Activated CD8-positive, alpha-beta memory T cell treated with anti-CD3 and anti-CD28 coated beads for 36 hours (primary cell): ENCODE results near the gene RPP30. TPM values are rescaled to one million over a fixed set of nuclear protein-coding genes. Genes with fewer than 3 reads are reported as not detected.

Experiments used
- CTCF ChIA-PET: fragments of 350-600 bp; sonication (Branson Sonifier 250); formaldehyde crosslinking; loops from one replicate; lab custom pipeline; 2021; ENCODE audit warnings: antibody characterized with exemption; lab: Charles Lee
- POLR2A ChIA-PET: fragments of 350-600 bp; sonication (Branson Sonifier 250); formaldehyde crosslinking; loops from one replicate; lab custom pipeline; 2021; ENCODE audit warnings: antibody characterized with exemption; lab: Charles Lee
- total RNA-seq, 2 experiments: library from RNA; stranded (reverse); gene quantifications; one replicate each; pipeline ENCODE4 v1.2.3, GENCODE V29; 2021

The RPP30 gene
- total RNA-seq = 100 to 1,000 TPM; 107 to 112 TPM

DNA sequence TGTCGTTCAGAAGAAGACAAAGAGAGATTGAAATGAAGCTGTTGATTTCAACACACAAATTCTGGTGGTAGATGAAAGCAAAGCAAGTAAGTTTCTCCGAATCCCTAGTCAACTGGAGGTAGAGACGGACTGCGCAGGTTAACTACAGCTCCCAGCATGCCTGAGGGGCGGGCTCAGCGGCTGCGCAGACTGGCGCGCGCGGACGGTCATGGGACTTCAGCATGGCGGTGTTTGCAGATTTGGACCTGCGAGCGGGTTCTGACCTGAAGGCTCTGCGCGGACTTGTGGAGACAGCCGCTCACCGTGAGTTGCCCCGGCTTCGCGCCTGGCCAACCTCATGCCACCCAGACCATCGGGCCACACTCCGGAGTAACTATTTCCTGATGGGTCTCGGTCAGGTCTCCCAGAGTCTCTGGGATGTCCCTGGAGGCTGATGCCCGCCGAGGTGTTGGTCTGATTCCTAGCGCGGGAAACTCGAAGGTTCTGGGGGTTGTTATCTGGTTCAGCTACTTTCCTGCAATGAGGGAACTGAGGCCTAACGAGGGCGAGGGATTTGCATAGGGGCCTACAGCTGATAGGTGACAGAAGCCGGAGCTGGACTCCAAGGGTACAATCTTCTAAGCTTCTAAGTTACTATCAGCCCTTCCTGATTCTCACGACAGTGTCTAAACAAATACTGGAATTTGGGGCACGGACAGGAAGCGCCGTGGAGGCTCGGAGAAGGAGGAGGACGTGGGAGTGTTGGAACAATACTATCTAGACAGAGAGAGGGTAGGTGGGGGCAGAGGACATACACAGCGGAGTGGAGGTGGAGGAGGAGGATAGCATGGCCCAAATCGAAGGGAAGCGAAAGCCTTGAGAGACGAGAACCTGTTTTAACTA lies at the start of gene RPP30:
Gene RPP30, plus strand, starts transcription at position 209 of the 882 bp plus-strand sequence. Its CDS starts 13 bp downstream, at position 222.
- ChIA-PET POLR2A (interaction anchor here (0.6 to 2.0 kb wide), 5 partner anchors 15 to 543 kb away, joined by 3 to 8 read pairs (median 3); partner anchors contain the start of gene HTR7), CTCF (interaction anchor here (0.9 to 2.3 kb wide), 5 partner anchors 10 to 379 kb away, joined by 3 to 7 read pairs (median 4); no protein-coding TSS in a partner anchor)

DNA sequence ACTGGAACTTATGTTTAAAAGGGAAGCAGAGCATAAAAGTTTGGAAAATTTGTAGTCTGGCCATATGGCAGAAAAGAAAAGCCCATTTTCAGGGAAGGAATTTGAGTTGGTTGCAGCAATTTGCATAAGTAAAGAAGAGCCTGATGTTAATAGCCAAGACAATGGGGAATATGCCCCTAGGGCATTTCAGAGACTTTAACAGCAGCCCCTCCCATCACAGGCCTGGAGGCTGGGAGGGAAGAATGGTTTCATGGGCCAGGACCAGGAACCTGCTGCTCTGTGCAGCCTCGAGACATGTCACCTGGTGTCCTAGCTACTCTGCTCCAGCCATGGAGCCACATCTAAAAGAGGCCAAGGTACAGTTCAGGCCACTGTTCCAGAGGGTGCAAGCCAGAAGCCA lies 49.3 kb upstream of the RPP30 start:
- CTCF ChIA-PET = no interaction called here
- POLR2A ChIA-PET = no interaction called here

DNA sequence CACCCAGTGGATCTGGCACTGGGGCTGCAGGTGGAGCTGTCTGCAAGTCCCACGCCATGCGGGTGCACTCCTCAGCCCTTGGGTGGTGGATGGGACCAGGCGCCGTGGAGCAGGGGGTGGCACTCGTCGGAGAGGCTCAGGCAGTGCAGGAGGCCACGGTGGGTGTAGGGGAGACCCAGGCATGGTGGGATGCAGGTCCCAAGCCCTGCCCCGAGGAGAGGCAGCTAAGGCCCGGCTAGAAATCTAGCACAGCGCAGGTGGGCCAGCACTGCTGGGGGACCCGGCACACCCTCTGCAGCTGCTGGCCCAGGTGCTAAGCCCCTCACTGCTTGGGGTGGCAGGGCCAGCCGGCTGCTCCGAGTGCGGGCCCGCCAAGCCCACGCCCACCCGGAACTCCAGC lies 39.7 kb upstream of the RPP30 start:
- ChIA-PET CTCF (interaction anchor here (0.6 kb wide), 1 partner anchor 57 kb away, joined by 3 read pairs; no protein-coding TSS in a partner anchor), POLR2A (no interaction called here)

DNA sequence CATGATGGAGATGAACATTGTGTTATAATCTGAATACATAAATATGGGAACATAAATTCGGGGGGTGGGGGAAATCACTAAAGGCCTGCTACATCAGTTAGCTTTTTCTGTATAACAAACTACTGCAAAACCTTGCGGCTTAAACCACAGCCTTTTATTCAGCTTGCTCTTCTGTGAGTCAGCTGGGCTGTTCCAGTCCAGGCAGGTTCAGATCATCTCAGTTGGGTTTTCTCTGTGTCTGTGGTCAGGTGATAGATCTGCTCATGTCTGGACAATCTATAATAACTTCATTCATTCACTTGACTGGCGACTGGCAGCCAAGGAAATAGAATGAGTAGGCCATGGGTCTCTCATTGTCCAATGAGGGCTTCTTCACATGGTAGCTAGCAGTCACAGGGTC lies 37.4 kb upstream of the RPP30 start:
- POLR2A ChIA-PET = no interaction called here
- CTCF ChIA-PET = no interaction called here

DNA sequence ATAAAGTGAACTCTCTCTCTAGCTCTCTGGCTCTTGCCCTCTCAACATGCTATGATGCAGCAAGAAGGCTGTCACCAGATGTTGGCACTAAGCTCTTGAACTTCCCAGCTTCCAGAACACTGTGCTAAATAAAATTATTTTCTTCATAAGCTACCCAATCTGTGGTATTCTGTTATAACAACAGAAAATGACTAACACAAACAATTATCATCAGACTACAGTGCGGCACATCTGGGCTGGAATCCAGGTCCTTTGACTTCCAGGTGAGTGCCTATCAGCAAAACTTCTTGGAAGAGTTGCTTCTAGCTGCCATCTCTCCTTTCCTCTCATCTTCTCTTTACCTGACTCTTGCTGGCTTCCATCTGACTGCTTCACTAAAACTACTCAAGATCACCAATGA lies 34.3 kb upstream of the RPP30 start:
- POLR2A ChIA-PET = no interaction called here
- CTCF ChIA-PET = no interaction called here

DNA sequence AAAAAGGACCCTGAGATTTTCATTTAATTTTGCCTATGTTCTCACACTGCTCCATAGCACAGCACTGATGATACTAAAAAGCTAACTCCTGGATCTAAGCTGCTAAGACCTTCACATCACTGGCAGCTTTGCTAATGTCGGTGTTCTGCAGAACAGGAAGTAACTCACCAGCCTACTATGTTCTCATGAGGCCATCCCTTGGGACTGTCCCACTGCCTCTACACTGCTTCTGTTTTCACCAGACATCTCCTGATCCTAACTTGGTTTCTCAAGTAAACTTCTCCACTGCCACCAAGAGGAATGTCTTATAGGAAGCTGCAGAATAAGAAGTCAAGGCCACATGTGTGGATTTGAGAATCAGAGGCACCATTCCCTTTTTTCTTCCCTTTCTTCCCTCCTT lies 29.0 kb upstream of the RPP30 start:
- ChIA-PET CTCF (no interaction called here), POLR2A (no interaction called here)

DNA sequence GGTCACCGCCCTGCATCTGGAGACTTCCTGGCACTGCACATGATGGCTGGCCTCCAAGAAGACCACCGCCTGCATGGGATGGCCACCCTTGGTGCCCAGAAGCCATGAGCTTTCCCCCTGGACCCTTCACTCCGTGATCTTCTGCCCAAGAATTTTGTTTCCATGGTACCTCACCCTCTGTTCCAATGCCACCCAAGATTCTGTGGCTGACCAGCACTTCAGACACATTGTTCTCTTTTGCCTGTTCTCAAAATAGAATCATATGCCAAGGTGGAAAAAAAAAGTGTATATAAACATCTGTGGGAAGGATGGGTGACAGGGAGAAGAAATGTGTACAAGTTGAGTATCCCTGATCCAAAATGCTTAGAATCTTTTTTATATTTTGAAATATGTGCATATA lies 26.0 kb upstream of the RPP30 start:
- CTCF ChIA-PET = no interaction called here

DNA sequence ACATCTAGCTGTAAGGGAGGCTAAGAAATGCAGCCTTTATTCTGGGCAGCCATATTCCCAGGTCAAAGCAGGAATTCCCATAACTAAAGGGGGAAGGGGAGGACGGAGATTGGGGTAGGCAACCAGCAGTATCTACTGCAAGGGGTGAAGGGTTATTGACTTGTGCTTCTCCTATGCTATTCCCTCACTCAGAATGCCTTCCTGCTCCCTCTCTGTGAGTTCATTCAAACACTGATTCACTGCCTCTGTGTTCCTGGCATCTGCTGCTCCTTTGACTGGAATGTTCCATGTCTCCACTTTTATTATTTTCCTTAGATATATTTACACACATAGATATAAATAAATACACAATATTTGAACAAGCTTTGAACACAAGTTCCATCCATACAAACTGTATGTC lies 25.0 kb upstream of the RPP30 start:
- POLR2A ChIA-PET = no interaction called here
- CTCF ChIA-PET = no interaction called here

More for the DNA sequence above, 26.0 kb upstream of the RPP30 start:
- POLR2A ChIA-PET = no interaction called here

DNA sequence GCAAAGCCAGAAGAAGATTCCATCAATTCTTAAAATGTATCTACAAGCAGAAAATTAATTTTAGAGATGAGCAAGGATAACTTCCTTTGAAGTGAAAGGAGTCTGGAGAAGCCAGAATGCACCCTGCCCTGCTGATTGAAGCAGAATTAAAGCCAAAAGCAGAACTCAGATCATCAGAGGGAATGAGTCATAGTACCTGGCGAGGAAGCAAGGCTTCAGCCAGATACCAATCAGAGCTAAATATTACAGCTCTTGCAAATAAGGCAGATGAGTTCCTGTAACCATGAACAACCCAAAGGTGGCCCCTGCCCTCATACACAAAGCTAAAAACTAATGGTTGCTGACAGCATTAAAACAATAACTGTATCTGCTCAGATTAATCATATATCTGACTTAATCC lies 24.3 kb upstream of the RPP30 start:
- ChIA-PET CTCF (no interaction called here), POLR2A (no interaction called here)

DNA sequence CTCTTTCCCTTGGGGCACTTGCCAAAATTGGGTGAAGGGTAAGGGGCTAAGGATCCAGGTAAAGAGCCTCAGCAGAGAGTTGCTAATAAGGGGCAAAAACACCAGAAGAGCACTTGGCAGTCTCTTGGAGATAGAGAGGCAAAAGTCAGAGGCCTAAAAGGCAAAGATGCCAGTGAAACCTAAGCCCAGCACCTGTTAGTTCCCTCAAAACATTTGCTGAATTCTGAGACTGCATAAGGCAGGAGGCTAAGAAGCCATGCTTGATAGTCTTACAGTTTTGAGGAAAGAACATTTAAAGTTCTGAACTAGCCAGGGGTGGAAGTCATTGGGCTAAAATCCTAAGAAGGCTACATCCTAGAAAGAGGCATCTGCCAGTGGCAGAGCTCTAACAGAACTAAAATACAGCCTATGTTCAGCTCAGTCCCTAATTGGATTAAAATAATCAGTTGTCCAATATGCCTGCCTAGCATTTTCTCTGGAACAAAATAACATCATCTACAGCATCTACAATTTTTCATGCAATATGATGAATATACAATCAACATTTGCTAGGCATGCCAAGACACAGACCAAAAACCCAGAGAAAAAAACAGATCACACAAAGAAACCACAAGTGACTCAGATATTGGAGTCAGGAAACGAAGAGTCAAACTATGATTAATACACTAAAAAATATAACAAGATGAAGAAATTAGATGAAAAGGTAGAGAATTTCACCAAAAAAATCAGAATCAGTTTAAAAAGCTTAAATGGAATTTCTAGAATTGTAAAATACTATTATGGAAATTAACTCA lies 21.6 kb upstream of the RPP30 start:
- ChIA-PET POLR2A (no interaction called here), CTCF (no interaction called here)

DNA sequence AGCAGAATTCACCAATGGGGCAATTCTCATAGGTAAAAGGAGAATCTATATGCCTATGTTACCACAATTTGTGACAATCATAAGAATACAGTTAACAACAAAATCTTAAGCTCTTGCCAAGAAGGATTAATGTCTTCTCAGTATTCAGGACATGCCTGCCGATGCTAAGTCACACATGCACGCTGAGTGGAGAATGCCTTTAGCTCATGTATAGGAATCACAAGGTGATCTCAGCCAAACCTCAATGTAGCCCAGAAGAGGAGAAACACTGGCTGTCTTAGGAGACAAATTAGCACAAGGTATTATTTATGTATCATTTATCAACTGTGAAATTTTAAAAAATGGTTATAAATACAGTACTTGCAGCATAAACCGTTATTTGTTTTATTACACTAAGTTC lies 16.6 kb upstream of the RPP30 start:
- ChIA-PET POLR2A (no interaction called here), CTCF (no interaction called here)

DNA sequence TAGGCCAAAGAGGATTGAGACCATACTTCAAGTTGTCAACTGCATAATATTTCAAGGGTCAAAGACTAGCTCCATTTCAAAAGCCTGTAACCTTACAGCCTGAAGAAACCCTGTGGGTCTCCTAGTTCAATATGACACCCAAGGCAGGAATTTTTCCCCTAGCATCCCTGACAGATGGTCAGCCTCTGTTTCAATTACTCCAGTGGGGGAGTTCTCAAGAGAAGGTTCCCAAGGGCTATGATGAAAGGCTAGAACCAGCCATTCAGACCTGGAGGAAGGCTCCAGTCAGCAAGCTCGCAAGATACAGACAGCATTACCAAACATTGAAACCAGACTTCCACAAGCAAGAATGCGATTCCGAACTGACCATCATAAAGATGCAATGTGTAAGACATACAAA lies 15.5 kb upstream of the RPP30 start:
- POLR2A ChIA-PET = interaction anchor here (1.0 to 2.4 kb wide), 2 partner anchors 16 to 23 kb away, joined by 3 to 8 read pairs; partner anchors contain the start of gene RPP30
- CTCF ChIA-PET = no interaction called here

DNA sequence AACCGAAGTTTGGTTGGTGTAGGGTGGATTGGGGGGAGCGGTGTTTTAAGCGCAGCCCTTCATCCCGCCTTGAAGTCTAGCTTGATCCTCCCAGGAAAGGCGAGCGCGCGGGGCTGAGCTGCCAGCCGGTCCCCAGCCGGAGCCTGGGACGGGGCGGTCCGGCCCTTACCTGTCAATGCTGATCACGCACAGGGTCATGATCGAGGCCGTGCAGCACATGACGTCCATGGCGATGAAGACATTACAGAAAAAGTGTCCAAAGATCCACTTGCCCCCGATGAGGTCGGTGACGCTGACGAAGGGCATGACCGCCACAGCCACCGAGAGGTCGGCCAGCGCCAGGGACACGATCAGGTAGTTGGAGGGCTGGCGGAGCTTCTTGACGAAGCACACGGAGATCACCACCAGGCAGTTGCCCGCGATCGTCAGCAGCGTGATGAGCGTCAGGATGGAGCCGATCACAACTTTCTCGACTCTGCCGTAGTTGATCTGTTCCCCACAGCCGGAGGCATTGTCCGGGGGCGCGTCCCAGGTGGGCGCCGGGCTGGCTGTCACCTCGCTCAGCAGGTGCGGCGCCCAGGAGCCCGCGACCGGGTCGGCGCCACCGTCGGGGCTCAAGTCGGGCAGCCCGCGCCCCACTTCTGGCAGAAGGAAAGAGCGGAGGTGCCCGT lies 14.7 kb upstream of the RPP30 start:
- POLR2A ChIA-PET = interaction anchor here (1.0 to 2.4 kb wide), 2 partner anchors 15 to 22 kb away, joined by 3 to 8 read pairs; partner anchors contain the start of gene RPP30

DNA sequence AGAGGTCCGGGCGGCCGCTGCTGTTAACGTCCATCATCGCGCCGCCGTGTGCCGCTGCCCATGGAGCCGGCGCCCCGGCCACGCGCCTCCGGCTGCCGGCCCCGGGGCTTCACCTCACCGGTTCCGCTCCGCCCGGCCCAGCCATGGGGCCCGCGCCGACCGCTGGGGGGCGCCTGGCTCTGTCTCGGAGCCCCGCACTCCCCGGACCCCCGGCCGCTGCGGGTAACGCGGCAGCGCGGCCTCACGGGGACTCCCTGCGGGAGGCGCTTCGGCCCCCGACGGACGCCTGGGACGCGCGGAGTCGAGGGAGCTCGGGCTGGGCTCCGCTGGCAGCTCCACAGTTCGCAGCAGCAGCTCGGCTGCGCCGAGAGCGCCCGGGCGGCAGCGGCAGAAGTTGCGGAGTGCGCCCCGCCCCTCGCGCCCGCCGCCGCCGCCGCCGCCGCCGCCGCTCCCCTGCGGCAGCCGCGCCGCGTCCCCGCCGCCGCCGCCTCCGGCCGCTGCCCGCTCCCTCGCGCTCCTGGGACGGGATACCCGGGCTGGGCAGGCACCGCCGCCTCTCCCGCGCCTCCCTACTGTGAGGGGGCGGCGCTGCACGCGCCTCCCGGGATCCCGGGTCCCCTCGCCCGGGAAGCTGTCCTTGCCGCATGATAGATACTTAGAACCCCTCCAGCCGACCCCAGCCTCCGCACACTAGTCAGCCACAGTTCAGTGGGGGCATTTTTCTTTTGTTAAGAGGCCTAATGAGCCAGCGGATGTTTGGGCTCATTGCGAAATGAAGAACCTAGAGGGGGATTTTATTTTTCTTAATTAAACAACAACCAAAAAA lies 13.9 kb upstream of the RPP30 start, which contains the start of gene HTR7:
Gene HTR7, minus strand, starts transcription at position 405 of the 826 bp plus-strand sequence. Its CDS starts 368 bp downstream, at position 37.
- POLR2A ChIA-PET = interaction anchor here (2.4 kb wide), 1 partner anchor 14 kb away, joined by 8 read pairs; the partner anchor contains the start of gene RPP30
- CTCF ChIA-PET = interaction anchor here (0.9 to 1.6 kb wide), 2 partner anchors 10 to 102 kb away, joined by 3 to 4 read pairs; no protein-coding TSS in a partner anchor

More for the DNA sequence above, 14.7 kb upstream of the RPP30 start:
- CTCF ChIA-PET = no interaction called here

DNA sequence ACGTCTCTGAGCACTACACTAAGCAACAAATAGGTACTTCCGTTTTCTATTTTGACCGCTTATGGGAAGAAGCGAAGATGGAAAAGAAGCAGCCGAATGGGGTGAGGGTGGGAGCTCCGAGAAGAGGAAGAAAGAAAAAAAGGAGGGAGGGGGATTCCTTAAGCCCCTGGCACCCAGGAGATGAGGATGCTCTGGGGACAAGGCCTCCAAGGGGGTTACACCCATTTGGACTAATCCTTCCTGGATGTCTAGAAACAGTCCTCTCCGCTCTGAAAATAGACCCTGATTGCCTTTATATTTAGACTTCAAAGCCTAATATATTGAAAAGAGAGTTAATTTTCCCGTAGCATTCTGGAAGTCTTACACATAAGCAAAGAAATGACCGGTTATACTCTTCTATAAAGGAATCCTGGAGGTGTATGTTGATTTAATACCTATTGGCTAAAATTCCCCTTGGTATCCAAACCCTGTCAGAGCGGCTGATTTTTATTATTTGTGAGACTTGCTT lies 13.3 kb upstream of the RPP30 start:
- POLR2A ChIA-PET = interaction anchor here (2.4 kb wide), 1 partner anchor 14 kb away, joined by 8 read pairs; the partner anchor contains the start of gene RPP30

DNA sequence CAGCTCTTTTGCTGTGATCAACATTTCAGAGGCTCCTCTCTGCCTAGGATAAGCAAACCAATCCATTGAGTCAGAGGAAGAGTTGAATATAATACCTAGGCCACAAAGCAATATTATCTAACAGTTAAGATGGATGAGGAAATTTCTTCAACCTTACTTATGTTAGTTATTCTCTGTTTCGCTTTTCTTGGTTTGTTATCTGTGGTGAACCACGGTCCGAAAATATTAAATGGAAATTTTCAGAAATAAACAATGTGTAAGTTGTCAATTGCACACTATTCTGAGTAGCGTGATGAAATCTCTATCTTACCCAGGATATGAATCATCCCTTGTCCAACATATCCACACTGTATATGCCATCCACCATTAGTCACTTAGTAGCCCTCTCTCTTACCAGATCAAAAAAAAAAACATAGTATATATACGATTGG lies 12.4 kb upstream of the RPP30 start:
- ChIA-PET POLR2A (no interaction called here), CTCF (interaction anchor here (1.6 kb wide), 1 partner anchor 9 kb away, joined by 4 read pairs; no protein-coding TSS in a partner anchor)

More for the DNA sequence above, 13.3 kb upstream of the RPP30 start:
- CTCF ChIA-PET = interaction anchor here (0.9 to 1.6 kb wide), 2 partner anchors 9 to 103 kb away, joined by 3 to 4 read pairs; no protein-coding TSS in a partner anchor

DNA sequence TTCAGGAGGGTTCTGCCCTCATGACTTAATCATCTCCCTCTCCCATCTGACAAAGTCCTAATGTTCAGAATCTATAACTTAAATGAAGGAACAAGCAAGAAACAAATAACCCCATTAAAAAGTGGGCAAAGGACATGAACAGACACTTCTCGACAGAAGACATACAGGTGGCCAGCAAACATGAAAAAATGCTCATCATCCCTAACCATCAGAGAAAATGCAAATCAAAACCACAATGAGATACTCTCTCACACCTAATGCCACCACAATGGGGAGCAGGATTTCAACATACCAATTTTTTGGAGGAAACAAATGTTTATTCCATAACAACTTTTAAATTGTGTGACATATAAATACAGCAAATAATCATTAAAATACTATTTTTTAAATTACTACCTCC lies 11.0 kb upstream of the RPP30 start:
- CTCF ChIA-PET = interaction anchor here (1.4 kb wide), 1 partner anchor 113 kb away, joined by 3 read pairs; no protein-coding TSS in a partner anchor

More for the DNA sequence above, 11.0 kb upstream of the RPP30 start:
- POLR2A ChIA-PET = no interaction called here
